Measurements from ENCODE around the gene CNTN5.

- TF ChIP-seq, protein P1, sequence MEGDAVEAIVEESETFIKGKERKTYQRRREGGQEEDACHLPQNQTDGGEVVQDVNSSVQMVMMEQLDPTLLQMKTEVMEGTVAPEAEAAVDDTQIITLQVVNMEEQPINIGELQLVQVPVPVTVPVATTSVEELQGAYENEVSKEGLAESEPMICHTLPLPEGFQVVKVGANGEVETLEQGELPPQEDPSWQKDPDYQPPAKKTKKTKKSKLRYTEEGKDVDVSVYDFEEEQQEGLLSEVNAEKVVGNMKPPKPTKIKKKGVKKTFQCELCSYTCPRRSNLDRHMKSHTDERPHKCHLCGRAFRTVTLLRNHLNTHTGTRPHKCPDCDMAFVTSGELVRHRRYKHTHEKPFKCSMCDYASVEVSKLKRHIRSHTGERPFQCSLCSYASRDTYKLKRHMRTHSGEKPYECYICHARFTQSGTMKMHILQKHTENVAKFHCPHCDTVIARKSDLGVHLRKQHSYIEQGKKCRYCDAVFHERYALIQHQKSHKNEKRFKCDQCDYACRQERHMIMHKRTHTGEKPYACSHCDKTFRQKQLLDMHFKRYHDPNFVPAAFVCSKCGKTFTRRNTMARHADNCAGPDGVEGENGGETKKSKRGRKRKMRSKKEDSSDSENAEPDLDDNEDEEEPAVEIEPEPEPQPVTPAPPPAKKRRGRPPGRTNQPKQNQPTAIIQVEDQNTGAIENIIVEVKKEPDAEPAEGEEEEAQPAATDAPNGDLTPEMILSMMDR (IDR thresholded peaks at IDR 0.05) = no peak
- TF ChIP-seq POLR2A (IDR thresholded peaks at IDR 0.05) (no peak), EP300 (IDR thresholded peaks at IDR 0.05) (no peak), POLR2AphosphoS5 (IDR thresholded peaks at IDR 0.05) (no peak)
These were observed 347.8 kb downstream of the CNTN5 start for GRCh38 chr11:99368583-99368982.

Measured in upper lobe of left lung (tissue), 4 donors.